DOHH2 (cell line): ENCODE measurements around the gene GFY.

Source experiments
- CTCF ChIP-seq: fragments of 200-600 bp; sonication (generic); IDR thresholded peaks from one replicate; pipeline ENCODE4 v1.5.1; 2014; ENCODE audit warnings: antibody characterized with exemption, mild to moderate bottlenecking, low read depth, low read length; ENCODE audit not compliant: poor library complexity, severe bottlenecking
- EZH2phosphoT487 ChIP-seq: fragments of 200-600 bp; sonication (generic); IDR thresholded peaks from 2 replicates; pipeline ENCODE4 v1.6.1; 2017; ENCODE audit warnings: borderline replicate concordance, mild to moderate bottlenecking, antibody characterized with exemption, low read length, moderate library complexity, mixed read lengths

GRCh38 chr19:49441210-49441959 is 16.2 kb downstream of the GFY start, which contains the start of gene SLC17A7:
- TF ChIP-seq CTCF (no peak), EZH2phosphoT487 (no peak)
